GM18870 (cell line): ENCODE data around the gene STX8.
"Not testable (repeated sequence)": the region's sequence is repeated elsewhere in the genome, so short reads cannot be mapped to it uniquely, and the experiment has no call there.

Experiments
- ATAC-seq: cut with Tn5 transposase; IDR thresholded peaks from one replicate; pipeline ENCODE4 v1.9.1; 2021; ENCODE audit warnings: moderate library complexity; ENCODE audit not compliant: unreplicated experiment

STX8 gene

GRCh38 chr17:9557161-9557755 lies 18.4 kb downstream of the STX8 start:
- ATAC-seq, result no peak

- ATAC-seq, result not testable (repeated sequence)
These were observed 20.9 kb downstream of the STX8 start for GRCh38 chr17:9554715-9555114.

- no peak for ATAC-seq
These were observed 22.0 kb downstream of the STX8 start for GRCh38 chr17:9553596-9553995.

GRCh38 chr17:9553181-9553580 lies 22.4 kb downstream of the STX8 start:
- no peak for ATAC-seq

- ATAC-seq, result no peak
These were observed 26.4 kb downstream of the STX8 start for GRCh38 chr17:9549215-9549614.

- no peak for ATAC-seq
These were observed 31.4 kb downstream of the STX8 start for GRCh38 chr17:9544221-9544620.

- no peak for ATAC-seq
These were observed 33.9 kb downstream of the STX8 start for GRCh38 chr17:9541718-9542117.

- ATAC-seq, result no peak
These were observed 37.0 kb downstream of the STX8 start for GRCh38 chr17:9538626-9539025.

- ATAC-seq, result no peak
These were observed 38.3 kb downstream of the STX8 start for GRCh38 chr17:9537177-9537776.

GRCh38 chr17:9536061-9536460 lies 39.6 kb downstream of the STX8 start:
- ATAC-seq, result no peak

- no peak for ATAC-seq
These were observed 42.2 kb downstream of the STX8 start for GRCh38 chr17:9533441-9533840.

GRCh38 chr17:9532715-9533114 lies 42.9 kb downstream of the STX8 start:
- no peak for ATAC-seq

GRCh38 chr17:9531034-9531433 lies 44.6 kb downstream of the STX8 start:
- ATAC-seq, result no peak

- no peak for ATAC-seq
These were observed 46.5 kb downstream of the STX8 start for GRCh38 chr17:9529033-9529700.

- no peak for ATAC-seq
These were observed 47.8 kb downstream of the STX8 start for GRCh38 chr17:9527788-9528187.

- no peak for ATAC-seq
These were observed 53.5 kb downstream of the STX8 start for GRCh38 chr17:9522074-9522473.

GRCh38 chr17:9521062-9521461 lies 54.6 kb downstream of the STX8 start:
- ATAC-seq, result no peak

GRCh38 chr17:9520649-9521048 lies 55.0 kb downstream of the STX8 start:
- ATAC-seq, result no peak

GRCh38 chr17:9519583-9520272 lies 55.9 kb downstream of the STX8 start:
- no peak for ATAC-seq

GRCh38 chr17:9517396-9517795 lies 58.2 kb downstream of the STX8 start:
- ATAC-seq, result no peak

- no peak for ATAC-seq
These were observed 62.4 kb downstream of the STX8 start for GRCh38 chr17:9513266-9513665.
